ENCODE data around the gene TACR1.
"Not testable (repeated sequence)": the region's sequence is repeated elsewhere in the genome, so short reads cannot be mapped to it uniquely, and the experiment has no call there.

Gene TACR1

DNA sequence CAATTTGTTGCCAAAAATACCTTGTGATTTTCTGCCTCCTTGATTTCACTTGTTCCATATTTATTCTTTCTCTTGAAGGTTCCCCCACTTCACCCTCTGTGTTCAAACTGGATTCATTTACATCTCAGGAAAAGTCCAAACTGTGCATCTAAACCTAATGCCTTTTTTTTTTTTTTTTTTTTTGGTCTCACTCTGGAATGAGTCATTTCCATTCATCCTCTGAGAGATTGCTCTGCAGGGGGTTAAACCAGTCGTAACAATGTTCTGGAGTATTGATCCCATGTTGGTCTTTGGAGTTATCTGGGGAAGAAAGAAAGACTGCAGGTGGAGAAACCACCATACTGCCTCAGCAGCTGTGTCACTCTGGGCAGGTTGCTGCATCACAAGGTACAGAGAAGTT lies 119.7 kb downstream of the TACR1 start:
- DNase-seq: no peak

- DNase-seq: no peak
Measured at GRCh38 chr2:75077909-75078308, 121.4 kb downstream of the TACR1 start.

GRCh38 chr2:75076088-75076487 lies 123.2 kb downstream of the TACR1 start:
- DNase-seq: peak; percentile 69

DNA sequence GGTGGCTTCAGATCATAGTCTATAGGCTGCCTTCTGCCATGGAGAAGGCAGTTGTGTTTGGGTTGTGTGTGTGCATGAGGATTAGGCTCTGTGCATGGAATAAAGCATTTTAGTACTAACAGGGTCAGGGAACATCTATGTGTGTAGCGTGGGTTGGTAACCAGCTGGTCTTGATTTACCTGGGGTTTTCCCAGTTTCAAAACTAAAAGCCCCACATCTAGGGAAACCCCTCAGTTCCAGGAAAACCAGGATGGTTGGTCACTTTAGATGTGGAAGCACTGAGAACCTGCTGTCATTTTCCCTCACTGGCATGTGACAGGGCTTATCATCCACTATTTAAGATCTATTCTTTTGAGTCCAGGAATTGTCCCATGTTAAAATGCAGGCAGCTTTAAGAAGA lies 124.6 kb downstream of the TACR1 start:
- no peak for DNase-seq

DNA sequence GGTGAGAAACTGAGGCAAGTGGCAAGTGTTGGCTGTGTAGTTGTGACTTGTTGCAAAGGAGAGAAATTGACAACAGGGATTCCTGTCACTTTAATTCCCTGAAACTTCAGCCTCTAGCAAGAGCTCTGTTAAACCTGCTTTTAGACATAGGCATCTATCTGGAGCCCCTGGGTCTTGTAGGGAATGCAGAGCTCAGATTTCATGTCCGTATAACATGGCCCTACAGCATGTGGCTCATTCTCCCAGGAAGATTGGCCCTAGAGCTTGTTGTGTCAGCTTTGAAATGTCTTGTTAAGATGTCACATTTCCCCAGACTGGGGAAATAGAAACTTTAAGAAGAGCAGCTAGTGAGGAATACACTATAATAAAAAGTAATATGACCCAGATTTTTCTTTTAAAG lies 125.1 kb downstream of the TACR1 start:
- no peak for DNase-seq

DNA sequence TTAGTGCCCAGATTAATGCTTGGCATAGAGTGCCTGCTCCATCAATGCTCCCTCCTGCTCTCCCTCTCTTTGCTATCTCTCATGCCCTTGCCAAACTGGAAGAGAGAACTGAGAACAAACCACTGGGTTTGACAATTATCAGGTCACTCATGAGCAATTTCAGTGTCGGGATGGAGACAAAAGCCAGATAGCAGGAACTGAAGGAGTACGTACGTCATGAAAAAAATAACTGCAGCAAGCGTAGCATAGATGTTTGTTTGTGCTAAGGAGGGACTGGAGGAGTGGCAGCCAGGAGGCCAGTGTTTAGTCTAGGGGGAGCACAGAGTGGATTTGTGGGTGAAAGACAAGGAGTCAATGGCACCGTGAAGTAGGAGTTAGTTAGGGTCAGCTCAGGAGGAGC lies 127.6 kb downstream of the TACR1 start:
- no peak for DNase-seq

- no peak for DNase-seq
Measured at GRCh38 chr2:75068546-75068945, 130.8 kb downstream of the TACR1 start.

DNA sequence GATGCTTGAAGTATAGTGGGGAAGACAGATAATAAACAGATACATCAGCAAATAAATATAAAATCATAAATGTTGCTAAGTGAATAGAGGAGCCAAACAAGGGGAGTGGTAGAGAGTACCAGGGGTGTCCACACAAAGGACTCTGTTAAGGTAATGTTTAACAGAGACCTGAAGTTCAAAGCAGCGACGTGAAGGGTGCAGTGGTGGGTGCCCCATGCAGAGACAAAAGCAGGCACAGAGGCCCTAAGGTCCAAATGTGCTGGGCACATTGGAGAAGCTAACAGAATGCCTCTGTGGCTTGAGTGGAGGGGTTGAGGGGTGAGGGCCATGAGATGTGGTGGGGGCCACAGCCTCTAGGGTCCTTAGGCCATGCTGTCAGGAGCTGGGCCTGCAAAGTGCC lies 131.8 kb downstream of the TACR1 start:
- no peak for DNase-seq

DNA sequence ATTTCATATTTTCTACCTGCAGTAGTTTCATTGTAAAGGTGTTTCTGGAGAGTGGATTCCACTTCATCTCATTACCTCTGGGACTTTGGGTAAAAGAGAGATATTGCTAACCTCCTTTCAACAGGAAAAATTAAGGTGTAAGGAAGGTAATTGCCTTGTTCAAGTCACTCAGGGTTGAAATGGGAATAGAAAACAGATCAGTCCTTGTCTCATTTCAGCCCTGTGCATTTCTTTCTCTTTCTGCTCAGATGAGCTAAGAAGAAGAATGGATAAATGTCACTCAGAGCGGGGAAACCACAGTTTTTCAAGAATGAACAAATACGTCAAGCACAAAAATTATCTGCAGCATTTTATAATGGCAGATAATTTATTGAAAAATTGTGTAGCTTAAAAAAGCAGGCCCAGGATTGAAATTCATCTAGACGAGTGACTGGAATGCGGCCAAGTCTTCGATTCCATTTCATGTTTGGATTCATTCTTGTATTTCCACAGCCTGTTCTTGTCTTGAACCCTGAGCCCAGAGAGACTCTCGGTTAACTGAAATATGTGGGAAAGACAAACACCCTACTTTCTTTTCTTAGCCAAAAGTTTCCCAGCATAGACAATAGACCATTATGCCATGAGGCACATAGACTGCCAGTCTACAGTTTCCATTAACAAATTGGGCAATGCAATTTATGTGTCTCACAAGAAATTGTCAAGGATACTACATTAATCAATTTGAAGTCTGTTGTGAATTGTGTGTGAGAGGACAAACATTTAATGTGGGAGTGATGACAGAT lies 133.0 kb downstream of the TACR1 start:
- DNase-seq: no peak

DNA sequence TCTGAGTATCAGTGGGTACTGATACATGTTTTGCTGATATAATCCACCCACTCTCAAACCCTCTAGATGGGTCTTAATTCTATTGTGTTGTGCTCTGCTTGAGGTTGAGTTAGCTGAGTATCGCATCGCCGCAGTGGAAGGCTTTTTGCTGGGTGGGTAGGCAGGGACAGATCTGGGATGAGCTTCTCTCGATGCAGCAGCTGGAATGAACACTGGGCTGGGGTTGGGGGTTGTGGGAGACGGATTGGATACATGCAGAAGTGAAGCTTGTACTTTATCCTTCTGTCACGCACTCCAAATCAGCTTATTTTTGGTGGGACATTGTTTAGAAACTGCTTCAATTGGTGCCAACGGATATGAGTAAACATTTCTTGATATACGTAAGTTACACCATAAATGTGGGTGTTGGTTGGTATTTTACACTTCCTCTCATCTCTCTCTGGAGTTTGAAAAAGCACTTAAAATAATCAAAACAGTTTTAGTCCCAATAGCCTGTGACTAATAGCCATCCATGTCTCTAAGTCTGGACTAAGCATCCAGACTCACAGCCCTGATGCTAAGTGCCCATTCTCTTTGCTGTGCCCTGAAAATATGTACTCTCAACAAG lies 133.8 kb downstream of the TACR1 start:
- DNase-seq: no peak

DNA sequence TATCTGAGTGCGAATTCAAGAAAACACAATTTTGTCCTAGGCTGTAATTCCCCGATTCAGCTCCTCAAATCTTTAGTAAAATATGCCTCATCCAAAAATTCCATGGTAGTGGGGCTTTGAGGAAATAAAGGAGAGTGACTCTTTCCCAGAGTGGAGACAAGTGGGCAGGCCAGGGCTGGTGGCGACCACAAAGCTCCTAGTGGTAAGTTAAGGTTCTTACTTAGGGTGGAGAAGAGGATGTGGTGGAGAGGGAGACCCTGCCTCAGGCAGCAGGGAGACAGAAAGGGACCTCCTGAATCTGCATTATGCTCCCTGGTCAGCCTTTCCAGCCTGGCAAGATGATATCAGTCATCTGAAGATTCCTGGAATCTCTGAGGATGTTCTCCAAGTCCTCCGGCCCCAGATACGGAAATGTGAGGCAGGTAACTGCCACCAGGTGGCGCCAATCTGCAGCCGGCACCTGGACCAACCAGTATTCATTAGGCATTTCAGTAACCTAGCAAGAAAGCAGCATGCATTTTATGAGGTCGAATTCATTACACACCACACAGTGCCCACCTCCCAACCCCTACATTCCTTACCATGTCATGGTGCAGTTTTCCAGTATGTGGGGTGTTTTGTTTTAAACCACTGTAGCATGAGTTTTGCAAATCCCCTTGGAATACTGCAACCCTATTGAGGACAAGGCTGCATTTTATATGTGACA lies 134.5 kb downstream of the TACR1 start:
- DNase-seq: no peak

DNA sequence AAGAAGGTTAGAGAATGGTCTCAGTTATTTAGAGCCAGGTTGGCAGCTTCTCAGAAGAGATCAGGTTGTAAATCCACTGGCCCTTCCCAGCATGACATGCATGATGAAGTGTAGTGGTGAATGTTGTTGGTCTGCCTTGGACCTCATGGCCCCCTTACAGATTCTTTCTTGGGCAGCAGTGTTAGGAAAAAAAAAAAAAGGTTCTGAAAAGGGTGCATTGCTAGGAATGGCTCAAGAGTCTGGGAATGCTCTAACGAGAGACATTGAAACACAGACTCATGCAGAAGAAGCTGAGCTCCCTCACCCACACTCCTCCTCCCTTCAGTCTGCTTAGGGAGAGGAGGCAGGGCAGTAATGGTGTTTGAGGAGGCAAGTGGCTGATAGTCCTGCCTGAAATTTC lies 135.4 kb downstream of the TACR1 start:
- no peak for DNase-seq

- DNase-seq: no peak
Measured at GRCh38 chr2:75058427-75058826, 140.9 kb downstream of the TACR1 start.

DNA sequence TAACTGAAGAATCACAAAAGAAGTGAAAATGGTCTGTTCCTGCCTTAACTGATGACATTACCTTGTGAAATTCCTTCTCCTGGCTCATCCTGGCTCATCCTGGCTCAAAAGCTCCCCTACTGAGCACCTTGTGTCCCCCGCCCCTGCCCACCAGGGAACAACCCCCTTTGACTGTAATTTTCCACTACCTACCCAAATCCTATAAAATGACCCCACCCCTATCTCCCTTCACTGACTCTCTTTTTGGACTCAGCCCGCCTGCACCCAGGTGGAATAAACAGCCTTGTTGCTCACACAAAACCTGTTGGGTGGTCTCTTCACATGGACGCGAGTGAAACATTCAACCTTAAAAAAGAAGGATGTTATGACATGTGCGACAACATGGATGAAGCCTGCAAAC lies 142.2 kb downstream of the TACR1 start:
- DNase-seq: not testable (repeated sequence)

- DNase-seq: no peak
Measured at GRCh38 chr2:75055820-75056675, 143.3 kb downstream of the TACR1 start.

GRCh38 chr2:75055142-75055819 lies 144.0 kb downstream of the TACR1 start:
- DNase-seq: no peak

GRCh38 chr2:75054296-75054695 lies 145.0 kb downstream of the TACR1 start:
- no peak for DNase-seq

DNA sequence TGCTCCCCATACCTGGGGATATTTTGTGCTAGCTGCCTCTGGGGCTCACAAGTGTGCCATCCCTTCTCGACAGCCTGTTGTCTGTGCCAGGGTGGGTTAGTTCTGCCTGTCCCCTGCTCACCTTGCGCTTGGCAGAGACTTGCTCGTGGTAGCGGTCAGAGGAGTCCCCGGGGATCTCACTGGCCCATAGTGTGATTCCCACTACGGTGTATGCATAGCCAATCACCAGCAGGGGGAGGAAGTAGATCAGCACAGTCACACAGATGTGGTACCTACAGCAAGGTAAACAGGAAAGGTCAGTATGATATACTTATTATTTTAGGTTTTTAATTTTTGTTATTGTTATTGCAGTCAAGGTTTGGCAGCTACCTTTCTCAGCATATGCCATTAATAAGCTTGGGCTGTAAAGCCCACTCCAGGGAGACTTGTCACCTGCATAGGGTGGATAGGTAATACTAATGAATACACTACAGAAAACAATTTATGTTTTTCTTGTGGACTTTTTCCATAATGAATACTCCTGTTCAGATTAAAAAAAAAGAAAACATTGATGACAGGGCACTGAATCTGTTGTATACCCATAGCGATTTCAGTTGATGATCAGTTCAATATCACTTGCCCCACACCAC lies 145.7 kb downstream of the TACR1 start:
- DNase-seq: no peak

DNA sequence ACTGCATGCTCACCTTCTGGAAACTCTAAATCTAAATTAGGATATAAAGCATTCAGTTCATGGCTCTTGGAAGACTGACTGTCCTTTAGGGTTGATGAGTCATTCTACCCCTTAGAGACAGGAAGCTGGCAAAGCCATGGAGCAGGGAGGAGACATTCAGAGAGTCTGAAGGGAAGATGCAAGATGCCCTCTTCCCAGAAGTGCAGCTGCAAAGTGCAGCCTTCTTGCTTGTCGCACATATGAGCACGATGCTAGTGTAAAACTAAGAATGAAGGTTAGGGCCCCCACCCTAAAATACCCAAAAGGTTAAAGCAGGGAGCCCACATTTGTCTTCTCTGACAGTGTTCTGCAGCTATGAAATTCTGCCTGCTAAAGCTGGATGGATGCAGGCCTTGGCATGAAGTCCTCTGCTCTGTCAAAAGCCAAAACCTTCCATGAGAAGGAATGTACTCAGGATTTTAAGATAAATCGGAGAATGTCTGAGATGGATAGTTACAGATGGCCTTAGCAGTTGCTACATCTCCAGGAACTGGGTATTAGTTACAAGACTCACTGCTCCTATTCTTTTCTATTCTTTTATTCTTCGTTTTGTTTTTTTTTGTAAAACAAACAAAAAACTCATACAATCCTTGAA lies 151.2 kb downstream of the TACR1 start:
- DNase-seq: no peak

DNA sequence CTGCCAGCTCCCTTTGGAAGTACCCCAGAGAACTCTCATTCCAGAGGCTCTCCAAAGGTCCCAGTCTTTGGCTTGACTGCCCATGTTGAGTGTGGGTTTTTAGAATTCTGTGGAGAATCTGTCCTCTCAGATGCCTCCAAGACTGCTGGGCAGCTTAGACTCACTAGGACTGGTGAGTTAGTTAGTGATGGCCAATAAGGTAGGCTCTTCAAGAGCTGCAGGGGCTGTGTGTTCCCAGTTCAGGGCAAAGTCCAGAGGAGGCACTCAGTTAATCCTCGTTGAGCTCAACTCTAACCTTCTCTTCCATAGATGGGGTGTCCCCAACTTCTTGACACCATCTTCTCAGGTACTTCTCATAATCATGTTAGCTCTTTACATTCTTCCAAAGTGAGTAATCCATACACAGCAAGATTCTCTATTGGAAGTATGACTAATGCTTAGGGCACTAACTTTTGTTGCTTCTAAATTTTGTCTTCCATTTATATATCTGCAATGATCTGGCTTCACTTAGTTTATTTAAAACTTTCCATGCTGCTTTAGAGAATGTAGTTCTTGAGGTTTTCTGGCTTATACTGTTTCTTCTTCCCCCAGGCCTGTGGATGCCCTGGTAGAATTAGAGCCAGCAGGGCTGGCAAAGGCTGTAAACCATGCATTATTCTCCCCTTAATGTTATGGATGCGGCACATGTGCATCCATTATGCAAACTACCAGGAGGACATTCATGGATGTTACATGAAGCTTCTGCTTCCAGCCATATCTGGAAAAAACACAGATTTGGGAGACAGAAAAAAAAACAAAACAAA lies 151.9 kb downstream of the TACR1 start:
- no peak for DNase-seq
